Kidney tubule cell (primary cell): ENCODE results near the gene MAST4.

Experiments used
- DNase-seq: peaks from one replicate; pipeline ENCODE4 v3.0.0-alpha.2; 2018; ENCODE audit warnings: low spot score

Gene MAST4

GRCh38 chr5:67214707-67215447, 618.7 kb downstream of the MAST4 start:
- peak; percentile 66 for DNase-seq

GRCh38 chr5:67215519-67216471, 619.6 kb downstream of the MAST4 start:
- DNase-seq, result peak; percentile 52

- DNase-seq, result no peak
These were observed 620.4 kb downstream of the MAST4 start for GRCh38 chr5:67216564-67216963.
